Epidermal melanocyte (primary cell): Measurements from ENCODE around the gene FAM185A.
"Not testable (repeated sequence)": the region's sequence is repeated elsewhere in the genome, so short reads cannot be mapped to it uniquely, and the experiment has no call there.

ENCODE experiments used
- DNase-seq: peaks from one replicate; pipeline ENCODE4 v3.0.0; 2011; ENCODE audit warnings: low spot score; ENCODE audit not compliant: insufficient read length

Gene FAM185A

GRCh38 chr7:102748605-102749444 lies at the start of gene FAM185A:
TSS of gene FAM185A (plus strand) at chr7:102748999. CDS start at chr7:102749208, 209 bp downstream.
- DNase-seq = peak; percentile 86

- DNase-seq = not testable (repeated sequence)
Measured at GRCh38 chr7:102713011-102713690, 35.6 kb upstream of the FAM185A start.

GRCh38 chr7:102713691-102714080 lies 35.1 kb upstream of the FAM185A start:
- not testable (repeated sequence) for DNase-seq

- DNase-seq = not testable (repeated sequence)
Measured at GRCh38 chr7:102714774-102715522, 33.9 kb upstream of the FAM185A start.

- not testable (repeated sequence) for DNase-seq
Measured at GRCh38 chr7:102715718-102716117, 33.1 kb upstream of the FAM185A start.

- DNase-seq = not testable (repeated sequence)
Measured at GRCh38 chr7:102718491-102718890, 30.3 kb upstream of the FAM185A start.

- not testable (repeated sequence) for DNase-seq
Measured at GRCh38 chr7:102726170-102726569, 22.6 kb upstream of the FAM185A start.

GRCh38 chr7:102729670-102730069 lies 19.1 kb upstream of the FAM185A start:
- DNase-seq = not testable (repeated sequence)

GRCh38 chr7:102730431-102730830 lies 18.4 kb upstream of the FAM185A start:
- not testable (repeated sequence) for DNase-seq

- peak; percentile 6 for DNase-seq
Measured at GRCh38 chr7:102742002-102742771, 6.6 kb upstream of the FAM185A start.

- not testable (repeated sequence) for DNase-seq
Measured at GRCh38 chr7:102743861-102744260, 4.9 kb upstream of the FAM185A start.

- DNase-seq = not testable (repeated sequence)
Measured at GRCh38 chr7:102745494-102746288, 3.1 kb upstream of the FAM185A start.

GRCh38 chr7:102749445-102749786 lies 617 bp downstream of the FAM185A start:
- not testable (repeated sequence) for DNase-seq

- not testable (repeated sequence) for DNase-seq
Measured at GRCh38 chr7:102758227-102758626, 9.4 kb downstream of the FAM185A start.

- not testable (repeated sequence) for DNase-seq
Measured at GRCh38 chr7:102759934-102760333, 11.1 kb downstream of the FAM185A start.

- not testable (repeated sequence) for DNase-seq
Measured at GRCh38 chr7:102761234-102761633, 12.4 kb downstream of the FAM185A start.

GRCh38 chr7:102763295-102763905 lies 14.6 kb downstream of the FAM185A start:
- not testable (repeated sequence) for DNase-seq

- not testable (repeated sequence) for DNase-seq
Measured at GRCh38 chr7:102769657-102770192, 20.9 kb downstream of the FAM185A start.

- not testable (repeated sequence) for DNase-seq
Measured at GRCh38 chr7:102770467-102770866, 21.7 kb downstream of the FAM185A start.
